ENCODE data around the gene MUC2.

The MUC2 gene

DNA sequence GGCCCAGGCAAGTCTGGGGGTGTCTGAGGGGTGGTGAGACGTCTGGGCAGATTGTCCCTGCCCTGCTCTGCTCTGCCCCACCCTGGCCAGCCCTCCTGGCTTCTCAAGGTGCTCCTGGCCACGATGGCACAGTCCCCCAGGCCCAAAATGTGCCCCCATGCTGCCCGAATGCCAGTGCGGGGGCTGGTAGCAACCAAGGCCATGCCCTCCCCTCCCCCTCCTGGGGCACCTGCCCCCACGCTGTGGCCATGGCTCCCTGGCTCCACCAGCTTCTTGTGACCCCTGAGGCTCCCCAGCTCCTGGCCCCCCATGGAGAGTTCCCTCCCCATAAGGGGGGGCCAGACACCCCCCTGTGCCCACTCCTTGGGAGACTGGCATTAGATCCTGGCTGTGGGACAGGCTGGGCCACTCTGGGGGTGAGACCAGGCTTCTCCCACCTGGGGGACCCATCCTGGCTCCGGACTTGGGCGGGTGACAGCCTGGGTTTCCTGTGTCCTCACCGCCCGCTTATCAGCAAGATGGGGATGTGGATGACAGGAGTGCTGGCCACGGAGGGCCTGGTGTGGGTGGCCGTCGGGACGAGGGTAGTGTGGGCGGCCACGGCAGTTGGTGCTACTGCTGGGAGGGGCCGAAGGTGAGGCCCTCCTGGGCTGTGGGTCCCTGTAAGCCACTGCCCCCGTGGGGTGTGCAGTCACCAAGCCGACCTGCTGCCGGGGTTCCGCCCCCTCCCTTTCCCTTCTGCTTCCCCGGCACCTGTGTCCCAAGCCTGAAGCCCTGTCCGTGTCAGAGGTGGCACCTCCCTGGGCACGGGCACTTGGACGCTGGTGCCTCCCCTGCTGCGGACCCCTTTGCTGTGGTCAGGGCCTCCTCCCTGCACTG, 22.3 kb upstream of the MUC2 start:
- Mint-ChIP-seq H3K36me3 (ENCODE audit: low read depth) (no peaks in the 10 kb centered on the region), H3K27ac (no peak overlapping the region), H3K9me3 (no peaks in the 10 kb centered on the region), H3K4me1 (ENCODE audit: low read depth) (no peaks in the 10 kb centered on the region), H3K4me3 (no peak overlapping the region), H3K27me3 (ENCODE audit: low read depth) (peaks cover 3% of the 10 kb centered on the region)
- DNase-seq (ENCODE audit: low spot score), result no peak

DNA sequence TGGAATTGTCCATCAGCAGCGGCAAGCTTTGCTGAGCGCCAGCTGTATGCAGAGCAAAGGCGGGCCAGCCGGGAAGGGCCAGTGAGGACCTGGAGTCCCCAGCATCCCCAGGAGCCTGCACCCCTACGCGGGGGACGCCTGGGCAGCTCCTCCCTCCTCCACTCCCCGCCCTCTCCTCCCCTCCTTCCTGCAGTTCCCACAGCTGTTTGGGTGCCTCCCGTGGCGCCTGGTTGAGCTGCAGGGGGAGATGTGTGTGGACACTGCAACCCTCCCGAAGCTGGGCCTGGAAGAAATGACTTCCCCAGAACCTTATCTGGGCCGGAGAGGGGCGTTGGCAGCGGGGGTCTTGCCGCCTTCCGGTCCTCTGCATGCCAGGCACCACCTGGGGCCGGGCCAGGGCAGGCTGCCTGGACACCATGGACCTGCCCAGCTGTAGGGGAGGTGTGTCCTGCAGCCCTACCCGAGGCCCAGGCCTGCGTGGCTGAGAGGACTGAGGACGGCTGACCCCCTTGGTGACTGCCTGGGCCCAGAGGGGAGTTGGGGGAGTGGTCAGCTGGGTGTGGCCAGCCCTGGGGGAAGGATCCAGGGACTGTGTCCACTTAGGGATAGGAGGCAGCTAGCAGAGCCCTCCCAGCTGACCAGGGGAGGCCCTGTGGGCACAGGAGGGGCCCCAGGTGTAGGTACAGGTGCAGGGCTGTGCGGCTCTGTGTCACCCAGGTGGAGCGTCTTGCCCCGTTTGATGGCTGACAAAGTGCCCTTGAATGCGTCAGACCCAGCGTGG, 21.4 kb upstream of the MUC2 start:
- H3K27ac Mint-ChIP-seq, result no peak overlapping the region
- no peaks in the 10 kb centered on the region for H3K36me3 Mint-ChIP-seq (ENCODE audit: low read depth)
- H3K4me3 Mint-ChIP-seq, result no peak overlapping the region
- peaks cover 3% of the 10 kb centered on the region for H3K27me3 Mint-ChIP-seq (ENCODE audit: low read depth)
- no peaks in the 10 kb centered on the region for H3K9me3 Mint-ChIP-seq
- DNase-seq (ENCODE audit: low spot score), result no peak
- H3K4me1 Mint-ChIP-seq (ENCODE audit: low read depth), result no peaks in the 10 kb centered on the region

DNA sequence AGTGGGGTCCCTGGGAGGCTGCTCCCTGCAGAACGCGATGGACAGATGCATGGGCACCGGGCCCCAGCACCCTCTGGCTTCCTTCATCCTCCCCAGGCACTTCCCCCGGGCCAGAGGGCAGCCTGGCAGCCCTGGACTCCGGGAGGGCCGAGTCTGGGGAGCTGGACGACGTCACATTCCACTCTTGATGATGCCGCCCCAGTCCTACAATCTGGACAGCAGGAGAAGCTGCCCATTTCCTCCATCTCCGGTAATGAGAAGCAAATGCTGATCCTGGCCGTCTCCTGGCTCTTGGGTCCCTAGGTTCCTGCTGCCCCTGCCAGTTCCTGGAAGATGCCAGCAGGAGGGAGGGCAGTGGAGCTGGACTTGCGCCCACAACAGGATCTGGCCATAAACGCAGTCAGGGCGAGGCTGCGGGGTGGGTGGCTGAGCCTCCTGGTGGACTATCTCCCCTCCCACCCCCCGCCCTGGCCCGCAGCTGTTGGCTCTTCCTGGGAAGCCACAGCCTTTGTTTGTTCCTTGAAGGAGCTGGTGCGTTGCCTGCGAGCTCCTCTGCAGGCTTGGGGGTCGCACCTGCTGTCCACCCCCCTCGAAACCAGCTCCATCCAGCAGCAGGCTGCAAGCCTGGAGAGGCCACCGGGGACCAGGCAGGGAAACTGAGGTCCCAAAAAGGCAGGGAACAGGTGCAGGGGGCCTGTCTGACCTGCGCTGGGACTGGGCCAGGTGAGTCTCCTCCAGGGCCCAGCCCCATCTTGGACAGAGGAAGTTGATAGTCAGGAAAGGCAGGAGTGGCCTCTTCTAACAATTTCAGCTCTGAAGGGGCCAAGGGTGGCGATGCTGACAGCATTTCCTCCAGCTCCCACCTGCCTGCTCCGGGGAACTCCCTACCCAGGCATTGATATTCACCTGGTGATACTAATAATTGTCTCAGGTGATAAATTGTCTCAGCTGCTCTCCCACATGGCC, 20.2 kb upstream of the MUC2 start:
- H3K9me3 Mint-ChIP-seq, result no peaks in the 10 kb centered on the region
- H3K4me1 Mint-ChIP-seq (ENCODE audit: low read depth), result no peaks in the 10 kb centered on the region
- no peak overlapping the region for H3K27ac Mint-ChIP-seq
- DNase-seq (ENCODE audit: low spot score), result no peak
- no peak overlapping the region for H3K4me3 Mint-ChIP-seq
- H3K36me3 Mint-ChIP-seq (ENCODE audit: low read depth), result no peaks in the 10 kb centered on the region
- H3K27me3 Mint-ChIP-seq (ENCODE audit: low read depth), result no peaks in the 10 kb centered on the region

DNA sequence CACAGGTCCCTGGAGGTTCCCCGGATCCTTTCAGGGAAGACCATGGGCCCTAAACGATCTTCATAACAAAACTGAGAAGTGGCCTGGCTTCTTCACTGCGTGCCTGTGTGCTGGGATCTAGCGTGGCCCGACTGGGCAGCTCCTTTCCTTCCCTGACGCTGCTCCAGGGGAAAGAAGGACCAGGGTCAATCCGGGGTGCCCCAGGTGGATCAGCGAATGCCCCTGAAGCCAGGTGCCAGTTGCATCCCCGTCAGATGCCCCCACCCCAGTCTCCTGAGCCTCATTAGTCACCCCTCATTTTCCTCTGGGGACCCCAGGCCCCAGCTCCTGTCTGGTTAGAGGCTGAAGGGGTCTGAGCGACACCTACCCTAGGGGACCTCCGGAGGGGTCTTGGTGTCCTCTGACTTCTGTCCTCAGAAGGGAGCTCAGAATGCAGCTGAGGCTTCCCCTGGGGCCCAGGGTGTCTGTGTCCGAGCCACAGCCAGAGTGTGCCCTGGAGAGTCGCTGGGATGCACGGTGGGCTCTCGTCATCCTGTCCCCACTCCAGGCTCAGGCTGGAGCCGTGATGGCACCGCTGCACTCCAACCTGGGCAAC, 19.5 kb upstream of the MUC2 start:
- H3K9me3 Mint-ChIP-seq, result no peaks in the 10 kb centered on the region
- H3K4me1 Mint-ChIP-seq (ENCODE audit: low read depth), result no peaks in the 10 kb centered on the region
- DNase-seq (ENCODE audit: low spot score), result no peak
- no peaks in the 10 kb centered on the region for H3K27me3 Mint-ChIP-seq (ENCODE audit: low read depth)
- H3K36me3 Mint-ChIP-seq (ENCODE audit: low read depth), result no peaks in the 10 kb centered on the region
- H3K4me3 Mint-ChIP-seq, result no peak overlapping the region
- no peak overlapping the region for H3K27ac Mint-ChIP-seq

DNA sequence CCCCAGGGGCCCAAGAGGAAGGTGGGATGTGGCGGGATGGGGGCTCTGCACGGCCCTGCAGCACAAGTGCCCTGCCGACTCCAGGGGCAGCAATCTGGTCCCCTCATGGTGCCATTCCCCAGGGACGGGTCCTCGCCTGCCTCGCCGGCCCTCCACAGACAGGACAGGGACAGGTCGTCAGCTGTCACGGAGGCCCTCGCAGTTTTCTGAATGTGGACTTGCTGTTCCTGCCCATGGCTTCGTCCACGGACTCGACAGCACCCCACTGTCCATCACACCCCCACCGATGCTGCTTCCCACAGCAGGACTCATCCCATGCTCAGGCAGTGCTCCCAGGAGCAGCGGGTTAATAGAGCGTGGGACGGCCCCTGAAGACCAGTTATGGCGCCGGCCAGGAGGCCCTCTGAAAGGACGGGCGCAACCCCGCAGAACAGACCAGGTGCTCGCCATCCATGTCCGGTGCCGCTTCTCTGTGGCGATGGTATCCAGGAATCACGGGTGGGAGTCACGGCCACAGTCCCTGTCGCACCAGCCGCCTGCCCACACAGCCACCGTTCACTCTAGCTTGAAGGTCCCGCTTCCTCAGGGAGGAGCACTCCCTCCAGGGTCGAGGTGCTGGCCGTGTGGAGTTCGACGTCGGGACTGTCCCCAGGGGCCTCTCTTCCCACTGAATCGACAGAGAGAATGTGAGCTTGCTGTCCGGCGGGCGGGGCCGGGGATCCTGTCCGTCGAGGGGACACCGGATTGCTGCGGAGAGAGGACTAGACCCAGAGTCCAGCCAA, 18.5 kb upstream of the MUC2 start:
- Mint-ChIP-seq H3K27me3 (ENCODE audit: low read depth) (no peaks in the 10 kb centered on the region), H3K4me1 (ENCODE audit: low read depth) (no peaks in the 10 kb centered on the region), H3K4me3 (no peak overlapping the region), H3K9me3 (no peaks in the 10 kb centered on the region), H3K27ac (no peak overlapping the region), H3K36me3 (ENCODE audit: low read depth) (no peaks in the 10 kb centered on the region)
- no peak for DNase-seq (ENCODE audit: low spot score)

DNA sequence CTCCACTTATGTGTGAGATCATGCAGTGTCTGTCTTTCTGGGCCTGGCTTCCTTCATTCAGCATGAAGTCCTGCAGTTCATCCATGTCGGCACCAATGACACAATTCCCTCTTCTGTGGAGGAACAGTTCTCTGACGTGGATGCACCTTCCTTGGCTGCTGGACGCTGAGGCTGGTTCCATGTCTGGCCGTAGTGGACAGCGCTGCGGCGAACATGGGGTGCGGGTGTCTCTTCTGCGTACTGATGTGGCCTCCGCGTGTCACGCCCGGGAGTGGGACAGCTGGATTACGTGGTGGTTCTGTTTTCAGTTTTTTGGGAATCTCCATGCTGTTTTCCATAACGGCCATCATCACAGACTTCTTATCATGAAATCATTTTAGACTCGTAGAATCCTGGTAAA, 16.9 kb upstream of the MUC2 start:
- no peaks in the 10 kb centered on the region for H3K27me3 Mint-ChIP-seq (ENCODE audit: low read depth)
- H3K9me3 Mint-ChIP-seq, result no peaks in the 10 kb centered on the region
- H3K36me3 Mint-ChIP-seq (ENCODE audit: low read depth), result no peaks in the 10 kb centered on the region
- no peak overlapping the region for H3K4me3 Mint-ChIP-seq
- H3K27ac Mint-ChIP-seq, result no peak overlapping the region
- H3K4me1 Mint-ChIP-seq (ENCODE audit: low read depth), result no peaks in the 10 kb centered on the region
- DNase-seq (ENCODE audit: low spot score), result no peak

DNA sequence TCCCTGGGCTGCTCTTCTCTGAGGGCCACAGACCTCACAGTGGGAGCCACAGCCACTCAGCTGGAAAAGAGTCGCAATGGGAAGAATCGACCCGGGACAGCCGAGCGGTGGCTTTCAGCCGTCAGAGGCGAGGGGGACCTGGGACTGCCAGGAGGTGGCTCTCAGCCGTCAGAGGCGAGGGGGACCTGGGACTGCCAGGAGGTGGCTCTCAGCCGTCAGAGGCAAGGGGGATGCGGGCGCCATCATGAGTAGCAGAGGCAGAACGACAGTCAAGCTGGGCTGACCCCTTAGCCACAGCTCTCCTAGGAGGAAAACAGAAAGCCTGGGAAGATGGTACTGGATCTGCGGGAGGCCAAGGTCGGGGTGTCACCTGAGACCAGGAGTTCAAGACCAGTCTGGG, 14.9 kb upstream of the MUC2 start:
- no peak overlapping the region for H3K4me3 Mint-ChIP-seq
- no peak overlapping the region for H3K27ac Mint-ChIP-seq
- no peak for DNase-seq (ENCODE audit: low spot score)
- H3K9me3 Mint-ChIP-seq, result no peaks in the 10 kb centered on the region
- no peaks in the 10 kb centered on the region for H3K27me3 Mint-ChIP-seq (ENCODE audit: low read depth)
- no peaks in the 10 kb centered on the region for H3K36me3 Mint-ChIP-seq (ENCODE audit: low read depth)
- no peaks in the 10 kb centered on the region for H3K4me1 Mint-ChIP-seq (ENCODE audit: low read depth)

DNA sequence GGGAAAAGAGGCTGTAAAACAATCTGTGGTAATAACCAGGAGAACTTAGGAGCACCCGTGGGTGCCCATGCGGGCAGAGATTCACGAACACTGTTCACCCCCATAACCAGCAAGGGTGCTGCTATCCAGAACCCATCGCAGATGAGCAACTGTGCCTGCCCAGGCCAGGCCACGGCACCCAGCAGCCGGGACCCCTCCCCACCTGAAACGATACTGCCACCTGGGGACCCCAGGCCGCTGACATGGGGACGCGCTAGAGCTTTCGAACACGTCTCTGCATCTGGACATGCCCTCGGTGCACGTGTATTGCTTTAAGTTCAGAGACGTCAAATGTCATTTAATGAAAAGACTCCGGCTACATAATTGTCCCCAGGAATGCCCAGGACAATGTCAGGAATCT, 14.3 kb upstream of the MUC2 start:
- Mint-ChIP-seq H3K27me3 (ENCODE audit: low read depth) (no peaks in the 10 kb centered on the region), H3K4me1 (ENCODE audit: low read depth) (no peaks in the 10 kb centered on the region), H3K9me3 (no peaks in the 10 kb centered on the region), H3K36me3 (ENCODE audit: low read depth) (no peaks in the 10 kb centered on the region), H3K27ac (no peak overlapping the region), H3K4me3 (no peak overlapping the region)
- no peak for DNase-seq (ENCODE audit: low spot score)

DNA sequence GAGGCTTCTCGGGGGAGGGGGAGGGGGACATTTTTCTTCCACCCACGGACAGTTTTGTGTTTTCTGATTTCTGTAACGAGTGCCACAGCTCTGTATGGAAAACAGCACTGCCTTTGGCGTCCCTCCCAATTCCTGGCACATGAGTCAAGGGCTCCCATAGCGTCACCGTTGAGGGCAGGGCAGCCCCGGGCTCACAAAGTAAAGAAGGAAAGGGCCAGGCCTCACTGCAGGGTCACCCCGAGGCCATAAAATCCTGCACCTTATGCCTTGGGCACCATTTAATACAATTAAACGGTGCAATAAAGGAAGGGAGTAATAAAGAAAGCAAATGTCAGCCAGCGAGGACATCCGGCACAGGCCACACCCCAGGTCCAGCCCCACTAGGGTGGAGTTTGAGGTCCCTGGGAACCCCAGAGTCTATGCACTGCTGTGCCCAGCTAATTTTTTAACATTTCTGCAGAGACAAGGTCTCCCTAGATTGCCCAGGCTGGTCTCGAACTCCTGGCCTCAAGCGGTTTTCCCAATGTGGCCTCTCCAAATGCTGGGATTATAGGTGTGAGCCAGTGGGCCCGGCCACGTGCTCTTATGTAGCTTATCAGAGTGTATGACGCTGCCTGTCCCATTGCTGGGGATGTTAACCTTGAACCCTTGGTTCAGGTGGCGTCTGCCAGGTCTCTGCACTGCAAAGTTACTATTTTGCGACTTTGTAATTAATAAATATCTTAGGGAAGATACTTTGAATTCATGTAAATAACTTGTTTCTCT, 13.6 kb upstream of the MUC2 start:
- Mint-ChIP-seq H3K9me3 (no peaks in the 10 kb centered on the region), H3K4me1 (ENCODE audit: low read depth) (no peaks in the 10 kb centered on the region), H3K27me3 (ENCODE audit: low read depth) (peaks cover 4% of the 10 kb centered on the region), H3K36me3 (ENCODE audit: low read depth) (no peaks in the 10 kb centered on the region), H3K27ac (no peak overlapping the region), H3K4me3 (no peak overlapping the region)
- no peak for DNase-seq (ENCODE audit: low spot score)

DNA sequence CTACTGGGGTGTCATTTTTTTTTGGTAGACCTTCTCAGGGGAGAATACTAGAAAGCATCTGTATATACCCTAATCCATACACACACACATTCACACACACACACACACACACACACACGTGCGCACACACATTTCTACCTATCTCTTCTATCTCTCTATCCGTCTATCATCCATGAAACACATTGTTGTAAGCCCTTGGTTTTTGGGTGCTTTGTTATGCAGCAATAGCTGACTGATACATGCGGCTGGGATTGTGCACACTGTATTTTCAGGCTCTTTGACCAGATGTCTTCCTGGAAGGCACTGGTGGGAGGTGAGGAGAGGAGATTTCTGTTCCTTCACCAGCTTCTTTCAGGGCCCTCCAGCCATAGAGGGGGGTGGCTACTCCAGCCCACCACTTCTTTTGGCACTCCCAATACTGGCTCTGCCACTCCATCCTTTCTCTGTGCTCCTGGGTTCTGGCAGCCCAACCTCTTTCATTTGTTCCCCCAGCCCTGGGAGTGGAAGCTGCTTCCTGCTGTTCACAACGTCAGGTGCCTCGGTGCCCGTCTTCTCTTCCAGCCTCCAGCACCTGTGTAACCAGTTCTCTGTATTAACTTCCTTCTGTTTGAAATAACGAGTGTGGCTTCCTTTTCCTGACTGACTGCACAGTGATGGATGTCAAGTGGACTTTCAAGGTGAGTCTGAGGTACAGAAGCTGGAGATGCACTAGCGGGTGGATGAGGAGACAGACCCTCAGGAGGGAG, 12.4 kb upstream of the MUC2 start:
- H3K27ac Mint-ChIP-seq, result no peak overlapping the region
- H3K27me3 Mint-ChIP-seq (ENCODE audit: low read depth), result peaks cover 6% of the 10 kb centered on the region
- no peaks in the 10 kb centered on the region for H3K4me1 Mint-ChIP-seq (ENCODE audit: low read depth)
- DNase-seq (ENCODE audit: low spot score), result no peak
- H3K36me3 Mint-ChIP-seq (ENCODE audit: low read depth), result no peaks in the 10 kb centered on the region
- H3K4me3 Mint-ChIP-seq, result no peak overlapping the region
- no peaks in the 10 kb centered on the region for H3K9me3 Mint-ChIP-seq

DNA sequence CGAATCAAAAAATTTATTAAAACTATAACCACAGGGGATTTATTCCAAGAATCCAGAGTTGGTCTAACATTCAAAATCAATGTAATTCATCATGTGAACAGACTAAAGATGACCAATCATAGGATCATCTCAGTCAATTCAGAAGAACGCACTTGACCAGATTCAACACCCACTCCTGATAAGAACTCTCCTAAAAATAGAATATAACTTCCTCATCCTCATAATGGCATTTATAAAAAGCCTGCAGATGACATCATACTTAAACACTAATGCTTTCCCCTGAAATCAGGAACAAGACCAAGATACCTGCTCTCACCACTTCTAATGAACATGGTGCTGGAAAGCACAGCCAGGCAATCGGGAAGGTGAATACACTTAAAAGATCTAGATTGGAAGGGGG, 10.5 kb upstream of the MUC2 start:
- Mint-ChIP-seq H3K27ac (no peak overlapping the region), H3K4me1 (ENCODE audit: low read depth) (no peaks in the 10 kb centered on the region), H3K9me3 (no peaks in the 10 kb centered on the region), H3K27me3 (ENCODE audit: low read depth) (peaks cover 6% of the 10 kb centered on the region), H3K4me3 (no peak overlapping the region), H3K36me3 (ENCODE audit: low read depth) (no peaks in the 10 kb centered on the region)
- no peak for DNase-seq (ENCODE audit: low spot score)

Measured in T-helper 2 cell treated with Interferon-gamma antibody and Interleukin-4, amounts not matched to agents 5 μg/mL and 100 μg/mL, for 36 hours (primary cell).